SK-N-SH (cell line): ENCODE data around the gene SGCA. TPM values are rescaled to one million over a fixed set of nuclear protein-coding genes. Genes with fewer than 3 reads are reported as not detected.
A peak's percentile ranks its signal among the peaks of the same experiment; 100 is the strongest.

ENCODE experiments used
- CTCF ChIA-PET: fragments of 300-600, 350-600 bp; formaldehyde crosslinking; extraction: SDS; loops from one replicate; lab custom pipeline; 2021; lab: Yijun Ruan, JAX
- POLR2A ChIA-PET: fragments of 350-600 bp; sonication (Branson Sonifier 250); formaldehyde crosslinking; extraction: SDS; loops from one replicate; lab custom pipeline; 2020; ENCODE audit warnings: antibody characterized with exemption, inconsistent platforms; lab: Yijun Ruan, JAX
- DNase-seq: peaks from one replicate; pipeline ENCODE4 v3.0.0; 2012
- H2AFZ ChIP-seq: fragments of 200-600 bp; sonication (generic); 2 replicates; pipeline ENCODE4 v1.8.1; 2016; ENCODE audit warnings: antibody characterized with exemption, mild to moderate bottlenecking, low read depth
- H3F3A ChIP-seq: fragments of 200-600 bp; sonication (generic); replicated peaks from 2 replicates; pipeline ENCODE3; 2016; ENCODE audit warnings: antibody characterized with exemption, mild to moderate bottlenecking; ENCODE audit not compliant: insufficient read depth
- H3K27ac ChIP-seq, 2 experiments: fragments of 200-500 bp in 1 of 2; fragments of 200-600 bp in 1 of 2; sonication (Bioruptor generic) in 1 of 2; sonication (generic), shearing (Covaris generic) in 1 of 2; 2 replicates each; pipeline versions ENCODE4 v1.5.1 to v1.6.1; 2014 to 2016; ENCODE audit warnings: low read depth in 2 of 2, inconsistent platforms in 1 of 2, low read length in 1 of 2, mild to moderate bottlenecking in 1 of 2, mixed read lengths in 1 of 2
- H3K27me3 ChIP-seq: fragments of 200-600 bp; sonication (generic), shearing (Covaris generic); 2 replicates; pipeline ENCODE4 v1.6.1; 2016; ENCODE audit warnings: mixed run types; ENCODE audit not compliant: insufficient read depth
- H3K36me3 ChIP-seq, 2 experiments: fragments of 200-500 bp in 1 of 2; fragments of 200-600 bp in 1 of 2; sonication (Bioruptor generic) in 1 of 2; sonication (generic) in 1 of 2; replicated peaks in 1 of 2; 2 replicates each; pipeline versions ENCODE3 to v1.5.1; 2014 to 2016; ENCODE audit warnings: low read length in 1 of 2, mild to moderate bottlenecking in 1 of 2; ENCODE audit not compliant: insufficient read depth in 2 of 2, control insufficient read depth in 1 of 2
- H3K4me1 ChIP-seq, 2 experiments: fragments of 200-500 bp in 1 of 2; fragments of 200-600 bp in 1 of 2; sonication (Bioruptor generic) in 1 of 2; sonication (generic), shearing (Covaris generic) in 1 of 2; 2 replicates each; pipeline versions ENCODE4 v1.5.1 to v1.6.1; 2014 to 2016; ENCODE audit warnings: low read depth in 1 of 2, low read length in 1 of 2, mixed run types in 1 of 2; ENCODE audit not compliant: insufficient read depth in 2 of 2, control insufficient read depth in 1 of 2
- H3K4me2 ChIP-seq: fragments of 200-600 bp; sonication (generic), shearing (Covaris generic); 2 replicates; pipeline ENCODE4 v1.6.1; 2017; ENCODE audit warnings: mixed run types
- H3K4me3 ChIP-seq, 2 experiments: fragments of 200-500 bp in 1 of 2; fragments of 200-600 bp in 1 of 2; sonication (Bioruptor generic) in 1 of 2; sonication (generic), shearing (Covaris generic) in 1 of 2; 2 replicates each; pipeline versions ENCODE4 v1.5.1 to v1.8.1; 2014 to 2016; ENCODE audit warnings: low read depth in 2 of 2, inconsistent platforms in 1 of 2, low read length in 1 of 2, mild to moderate bottlenecking in 1 of 2, mixed read lengths in 1 of 2, moderate library complexity in 1 of 2
- H3K79me2 ChIP-seq: fragments of 200-600 bp; sonication (generic); 2 replicates; pipeline ENCODE4 v1.8.1; 2017; ENCODE audit warnings: mild to moderate bottlenecking; ENCODE audit not compliant: insufficient read depth
- H3K9ac ChIP-seq: fragments of 200-600 bp; sonication (generic); 2 replicates; pipeline ENCODE4 v1.6.1; 2017; ENCODE audit warnings: mixed run types
- H3K9me2 ChIP-seq: fragments of 200-600 bp; sonication (generic); 2 replicates; pipeline ENCODE4 v1.6.1; 2017; ENCODE audit warnings: mixed run types
- H3K9me3 ChIP-seq: fragments of 200-600 bp; sonication (generic); 2 replicates; pipeline ENCODE4 v1.6.1; 2017; ENCODE audit warnings: mixed run types, mild to moderate bottlenecking, moderate library complexity
- H4K20me1 ChIP-seq: fragments of 200-600 bp; sonication (generic); 2 replicates; pipeline ENCODE4 v1.6.1; 2017; ENCODE audit warnings: mild to moderate bottlenecking, mixed run types; ENCODE audit not compliant: insufficient read depth
- ELF1 ChIP-seq: IDR thresholded peaks from 2 replicates; pipeline ENCODE4 v1.4.0; 2012
- EP300 ChIP-seq, 2 experiments: IDR thresholded peaks; 2 replicates each; pipeline versions ENCODE4 v1.4.0 to v1.6.1; 2012; ENCODE audit warnings: borderline replicate concordance in 1 of 2, low read depth in 1 of 2, low read length in 1 of 2
- FOSL2 ChIP-seq: IDR thresholded peaks from 2 replicates; pipeline ENCODE4 v1.4.0; 2012; ENCODE audit warnings: low read depth, mild to moderate bottlenecking, moderate library complexity, borderline replicate concordance
- GATA2 ChIP-seq: sonication (generic); formaldehyde crosslinking; IDR thresholded peaks from 2 replicates; pipeline ENCODE4 v1.5.0; 2020; ENCODE audit warnings: mild to moderate bottlenecking, missing genetic modification reagents
- IRF3 ChIP-seq: fragments of 150-350 bp; IDR thresholded peaks from 2 replicates; pipeline ENCODE4 v1.6.1; 2016; ENCODE audit warnings: mild to moderate bottlenecking, low read depth, low read length
- MAX ChIP-seq: IDR thresholded peaks from 2 replicates; pipeline ENCODE4 v1.4.0; 2012; ENCODE audit warnings: low read depth
- MXI1 ChIP-seq: IDR thresholded peaks from 2 replicates; pipeline ENCODE4 v1.6.1; 2012; ENCODE audit warnings: mild to moderate bottlenecking, low read depth, low read length, improper control_type of control experiment
- NFIC ChIP-seq: IDR thresholded peaks from 2 replicates; pipeline ENCODE4 v1.4.0; 2012; ENCODE audit warnings: borderline replicate concordance
- PBX3 ChIP-seq: IDR thresholded peaks from 2 replicates; pipeline ENCODE4; 2012
- POLR2AphosphoS5 ChIP-seq: IDR thresholded peaks from 2 replicates; pipeline ENCODE4 v1.6.1; 2012; ENCODE audit warnings: low read depth, low read length
- SIN3A ChIP-seq: IDR thresholded peaks from 2 replicates; pipeline ENCODE4 v1.6.1; 2012; ENCODE audit warnings: low read depth, mild to moderate bottlenecking, low read length, moderate library complexity, borderline replicate concordance
- SMC3 ChIP-seq: IDR thresholded peaks from 2 replicates; pipeline ENCODE4 v1.6.1; 2012; ENCODE audit warnings: low read depth, low read length, improper control_type of control experiment
- TCF12 ChIP-seq: IDR thresholded peaks from 2 replicates; pipeline ENCODE4 v1.4.0; 2012
- USF2 ChIP-seq: fragments of 150-350 bp; IDR thresholded peaks from 2 replicates; pipeline ENCODE4 v1.6.1; 2017; ENCODE audit warnings: antibody characterized with exemption, low read length, low read depth, borderline replicate concordance
- WGBS: methylation state at CpG from one replicate; pipeline ENCODE4 v1.1.6; 2017; ENCODE audit warnings: low lambda C conversion rate; 5-methylcytosine and 5-hydroxymethylcytosine counted together
- polyA plus RNA-seq, 3 experiments: library from polyadenylated mRNA; depleted of rRNA; stranded (reverse); fragments of >200 nt; gene quantifications; 2 replicates each; pipeline ENCODE4 v1.2.3, GENCODE V29; 2012
- TF ChIP-seq, protein P1 (sequence below): IDR thresholded peaks from 2 replicates; pipeline ENCODE4 v1.4.0; 2012; ENCODE audit warnings: low read depth, borderline replicate concordance

The SGCA gene
- polyA plus RNA-seq, 1 of the 3 experiments (the other 2 are of a cell fraction): not detected

- 94% methylated on average over 8 of the region's 8 CpGs for WGBS
- Histone ChIP-seq H3K36me3 (no peaks in the 10 kb centered on the region), H3K9me2 (no peaks in the 10 kb centered on the region), H3K4me2 (peak overlapping the region; percentile 89; the same call in 1 of the 2 replicates), H3K4me1 (peaks cover 72 to 82% of the 10 kb centered on the region in 2 experiments), H2AFZ (no peak overlapping the region), H3K27ac (peak overlapping the region; percentile 97 to 100), H3K9ac (peak overlapping the region; percentile 75; the same call in 1 of the 2 replicates), H3K79me2 (peaks cover 6% of the 10 kb centered on the region), H3K27me3 (no peaks in the 10 kb centered on the region), H4K20me1 (no peaks in the 10 kb centered on the region), H3K9me3 (no peaks in the 10 kb centered on the region), H3F3A (peaks cover 55% of the 10 kb centered on the region), H3K4me3 (no peak overlapping the region)
- POLR2A ChIA-PET: interaction anchor here (1.0 to 2.0 kb wide), 2 partner anchors 30 to 59 kb away, joined by 5 to 6 read pairs; no protein-coding TSS in a partner anchor
- CTCF ChIA-PET: interaction anchor here (0.9 to 25.6 kb wide), 14 partner anchors 7 to 190 kb away, joined by 3 to 2150 read pairs (median 4); partner anchors contain the start of genes COL1A1, SGCA and TMEM92
- TF ChIP-seq POLR2AphosphoS5: no peak
- no peak for TF ChIP-seq MAX
- DNase-seq: no peak
Measured at GRCh38 chr17:50207792-50208567, 42.2 kb downstream of the SGCA start.

DNA sequence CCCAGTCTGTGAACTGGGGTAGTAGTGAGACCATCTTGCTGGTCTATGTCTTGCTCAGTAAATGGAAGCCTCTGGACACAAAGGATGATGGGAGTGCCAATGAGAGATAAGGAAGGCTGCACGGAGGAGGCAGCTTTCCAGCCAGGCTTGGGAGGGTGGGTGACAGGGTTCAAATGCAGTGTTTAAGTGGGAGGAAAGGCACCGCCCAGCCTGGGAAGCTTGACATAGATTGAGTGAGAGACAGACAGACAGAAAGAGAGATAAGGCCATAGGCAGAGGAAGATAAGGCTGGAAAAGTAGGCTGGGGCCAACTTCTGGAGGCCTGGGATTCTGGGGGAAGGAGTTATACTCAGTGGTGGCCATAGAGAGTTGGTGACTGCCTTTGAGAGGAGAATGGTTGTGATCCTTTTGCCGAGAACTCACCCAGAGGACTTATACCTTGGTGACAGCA lies 42.8 kb downstream of the SGCA start:
- Histone ChIP-seq H3K27me3 (no peaks in the 10 kb centered on the region), H3K9ac (peak overlapping the region; percentile 56; the same call in 1 of the 2 replicates), H3F3A (peaks cover 52% of the 10 kb centered on the region), H3K9me2 (no peaks in the 10 kb centered on the region), H3K79me2 (no peaks in the 10 kb centered on the region; the same call in 1 of the 2 replicates), H3K9me3 (no peaks in the 10 kb centered on the region), H3K27ac (peak overlapping the region; percentile 97 to 100), H3K4me1 (peaks cover 69 to 76% of the 10 kb centered on the region in 2 experiments), H3K4me3 (no peak overlapping the region), H2AFZ (no peak overlapping the region), H3K4me2 (peak overlapping the region; percentile 54; the same call in 1 of the 2 replicates), H3K36me3 (no peaks in the 10 kb centered on the region), H4K20me1 (no peaks in the 10 kb centered on the region)
- no peak for DNase-seq
- ChIA-PET CTCF (interaction anchor here (1.0 to 25.6 kb wide), 11 partner anchors 7 to 79 kb away, joined by 3 to 2150 read pairs (median 4); partner anchors contain the start of genes COL1A1, PPP1R9B, SGCA and TMEM92), POLR2A (interaction anchor here (0.7 to 1.2 kb wide), 3 partner anchors 13 to 59 kb away, joined by 3 to 5 read pairs (median 4); no protein-coding TSS in a partner anchor)
- 87% methylated on average over 3 of the region's 3 CpGs for WGBS
- TF ChIP-seq EP300 (IDR thresholded peaks at IDR 0.05; ENCODE audit: borderline replicate concordance in 1 of 2, low read depth in 1 of 2, low read length in 1 of 2) (peak in 1 of 2 experiments; percentile 56; a peak in 1 of 4 replicates), NFIC (no peak), PBX3 (no peak), MAX (no peak), MXI1 (no peak), USF2 (no peak), SIN3A (no peak), ELF1 (no peak), IRF3 (no peak), TCF12 (no peak), FOSL2 (no peak), SMC3 (no peak), GATA2 (CRISPR knock-in tag) (peak; percentile 56)
- TF ChIP-seq, protein P1, sequence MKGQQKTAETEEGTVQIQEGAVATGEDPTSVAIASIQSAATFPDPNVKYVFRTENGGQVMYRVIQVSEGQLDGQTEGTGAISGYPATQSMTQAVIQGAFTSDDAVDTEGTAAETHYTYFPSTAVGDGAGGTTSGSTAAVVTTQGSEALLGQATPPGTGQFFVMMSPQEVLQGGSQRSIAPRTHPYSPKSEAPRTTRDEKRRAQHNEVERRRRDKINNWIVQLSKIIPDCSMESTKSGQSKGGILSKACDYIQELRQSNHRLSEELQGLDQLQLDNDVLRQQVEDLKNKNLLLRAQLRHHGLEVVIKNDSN: no peak
